GM21423 (cell line): ENCODE results near the gene TTLL6.

Source experiments
- ATAC-seq: cut with Tn5 transposase; IDR thresholded peaks from one replicate; pipeline ENCODE4 v1.9.1; 2021; ENCODE audit warnings: mild to moderate bottlenecking, moderate library complexity; ENCODE audit not compliant: unreplicated experiment

The TTLL6 gene

DNA sequence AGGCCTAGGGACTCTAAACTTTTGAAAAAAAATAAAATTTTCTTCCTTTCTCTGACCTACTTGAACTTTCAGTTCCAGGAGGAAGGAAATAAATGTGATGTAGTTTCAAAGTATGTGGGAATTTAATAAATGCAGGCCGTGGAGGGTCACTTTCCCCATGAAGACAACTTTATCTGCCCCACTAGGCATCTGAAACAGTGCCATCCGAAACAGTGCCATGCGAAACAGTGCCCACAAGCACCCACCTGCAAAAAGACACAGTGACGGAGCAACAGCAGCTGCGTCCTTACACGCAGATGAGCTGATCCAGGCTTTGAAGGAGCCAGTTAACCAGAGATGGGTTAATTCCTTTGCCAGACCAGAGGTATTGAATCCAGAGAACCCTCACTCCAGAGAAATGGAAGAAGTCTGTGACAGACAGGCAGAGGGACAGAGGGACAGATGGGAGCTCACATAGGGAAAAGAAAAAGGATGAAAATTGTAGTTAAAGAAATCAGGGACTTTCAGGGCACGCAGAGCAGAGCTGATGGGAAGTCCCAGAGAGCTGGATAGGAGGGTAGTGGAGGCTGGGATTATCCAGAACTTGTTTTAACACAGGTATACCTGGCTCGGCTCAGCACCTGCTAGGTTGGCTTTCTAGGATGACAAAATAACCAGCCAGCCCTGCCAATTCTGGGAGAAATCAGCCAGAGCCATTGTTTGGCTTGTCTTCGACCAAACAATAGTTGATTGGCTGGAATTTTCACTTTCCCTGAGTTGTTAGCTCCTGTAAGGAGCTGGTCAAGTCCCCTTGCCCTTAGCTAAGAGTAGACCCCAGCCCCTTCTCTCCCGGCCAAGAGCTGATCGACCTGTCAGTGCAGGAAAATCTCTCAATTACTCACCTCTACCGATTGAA is 71.4 kb downstream of the TTLL6 start:
- no peak for ATAC-seq

DNA sequence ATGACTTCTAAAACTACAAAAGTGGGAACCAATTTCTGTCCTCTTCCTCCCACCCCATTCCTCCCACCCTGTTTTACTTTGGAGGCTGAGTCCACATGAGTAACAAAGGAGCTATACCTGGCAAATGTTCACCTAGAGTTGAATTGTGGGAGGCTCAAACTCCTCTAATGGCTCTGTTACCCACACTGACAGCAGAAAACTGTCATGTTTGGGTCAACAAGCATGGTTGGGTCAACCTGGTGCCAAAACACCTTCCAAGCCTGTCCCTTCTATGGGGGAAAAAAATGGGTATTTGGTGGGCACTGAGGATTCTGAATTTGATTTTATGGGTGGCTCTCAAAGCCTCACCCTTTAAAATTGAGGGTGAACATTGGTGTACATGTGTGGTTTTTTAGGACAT is 76.5 kb downstream of the TTLL6 start:
- ATAC-seq = no peak

DNA sequence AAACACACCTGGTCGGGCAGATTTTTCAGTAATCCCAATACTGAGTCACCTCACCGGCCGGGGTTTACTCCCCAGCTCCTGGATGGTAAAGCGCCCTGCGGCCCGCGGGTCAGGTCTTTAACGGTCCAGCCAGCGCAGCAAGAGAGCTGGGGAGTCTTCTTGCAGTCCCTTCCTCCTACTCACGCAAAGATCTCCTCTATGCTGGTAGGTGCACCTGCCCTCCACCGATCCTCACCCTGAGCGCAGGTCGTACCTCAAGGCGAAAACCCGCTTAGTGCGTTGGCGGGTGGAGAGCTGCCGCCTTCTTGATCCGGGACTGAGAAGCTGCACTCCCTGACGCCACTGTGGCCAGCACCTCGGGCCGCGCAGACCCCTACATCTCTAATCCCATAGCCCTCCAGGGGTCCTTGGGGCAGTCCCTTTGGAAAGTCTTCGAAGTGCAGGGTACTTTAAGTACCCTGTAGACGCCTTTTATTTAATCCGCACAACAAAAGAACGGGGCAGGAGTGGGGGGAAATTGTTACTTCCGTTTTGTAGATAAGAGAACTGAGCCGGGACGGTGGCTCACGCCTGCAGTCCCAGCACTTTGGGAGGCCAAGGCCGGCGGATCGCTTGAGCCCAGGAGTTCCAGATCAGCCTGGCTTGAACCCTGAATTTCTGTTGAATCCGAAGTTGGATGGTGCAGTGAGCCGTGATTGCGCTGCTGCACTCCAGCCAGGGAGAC is 78.1 kb downstream of the TTLL6 start:
- no peak for ATAC-seq

DNA sequence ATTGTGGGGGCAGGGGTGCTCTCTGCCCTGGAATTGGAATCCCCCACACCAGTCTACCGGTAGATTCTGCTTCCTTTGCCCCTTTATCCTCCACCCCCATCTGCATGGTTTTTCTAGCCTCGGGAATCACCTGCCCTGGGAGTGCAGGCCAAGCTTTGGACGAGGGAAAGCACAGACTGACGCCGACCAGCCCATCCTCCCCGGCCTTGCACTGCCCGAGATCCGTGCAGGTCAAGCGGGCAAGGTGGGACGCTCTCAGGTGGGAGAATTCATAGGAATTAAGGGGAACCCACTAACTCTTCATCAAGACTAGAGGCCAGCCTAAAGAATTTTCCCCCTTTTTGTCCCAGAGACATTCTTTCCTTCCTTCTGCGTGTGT is 78.6 kb downstream of the TTLL6 start:
- ATAC-seq = no peak

DNA sequence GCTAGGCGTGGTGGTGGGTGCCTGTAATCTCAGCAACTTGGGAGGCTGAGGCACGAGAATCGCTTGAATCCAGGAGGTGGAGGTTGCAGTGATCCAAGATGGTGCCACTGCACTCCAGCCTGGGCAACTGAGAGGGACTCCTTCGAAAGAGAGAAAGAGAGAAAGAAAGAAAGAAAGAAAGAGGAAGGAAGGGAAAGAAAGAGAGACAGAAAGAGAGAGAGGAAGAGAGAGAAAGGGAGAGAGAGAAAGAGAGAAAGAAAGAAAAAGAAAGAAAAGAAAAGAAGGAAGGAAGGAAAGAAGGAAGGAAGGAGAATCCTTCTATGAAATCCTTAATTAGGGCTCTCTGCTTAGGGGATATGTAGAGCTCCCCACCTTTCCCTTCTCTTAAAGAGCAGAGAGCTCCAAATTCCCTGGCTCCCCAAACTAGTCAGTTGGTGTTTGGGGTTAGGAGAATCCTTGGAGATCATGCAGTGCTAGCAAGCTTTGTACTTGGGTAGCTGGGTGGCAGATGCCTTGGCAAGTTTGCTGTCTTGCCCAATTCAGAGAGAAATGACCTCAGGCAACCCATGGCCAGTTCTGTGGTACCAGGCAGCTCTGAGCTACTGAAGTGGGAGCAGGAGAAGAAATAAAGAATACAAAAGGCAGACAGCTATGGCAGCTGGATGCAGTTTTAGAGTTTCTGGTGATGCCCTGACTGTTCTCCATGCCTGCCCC is 79.5 kb downstream of the TTLL6 start:
- no peak for ATAC-seq

DNA sequence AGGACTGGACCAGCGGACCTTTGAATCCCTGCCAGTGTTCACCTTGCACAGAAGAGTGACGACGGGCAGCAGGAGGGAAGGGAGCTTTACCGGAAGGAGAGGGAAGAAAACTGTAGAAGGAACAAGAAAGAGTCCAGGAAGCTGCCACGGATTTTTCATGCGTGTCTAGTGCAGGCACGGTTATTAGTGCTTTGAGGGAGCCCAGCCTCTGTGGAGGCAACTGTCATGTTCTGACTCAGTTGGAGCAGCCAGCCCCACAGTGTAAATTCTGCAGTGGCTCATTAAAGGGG is 82.0 kb downstream of the TTLL6 start:
- ATAC-seq = no peak

DNA sequence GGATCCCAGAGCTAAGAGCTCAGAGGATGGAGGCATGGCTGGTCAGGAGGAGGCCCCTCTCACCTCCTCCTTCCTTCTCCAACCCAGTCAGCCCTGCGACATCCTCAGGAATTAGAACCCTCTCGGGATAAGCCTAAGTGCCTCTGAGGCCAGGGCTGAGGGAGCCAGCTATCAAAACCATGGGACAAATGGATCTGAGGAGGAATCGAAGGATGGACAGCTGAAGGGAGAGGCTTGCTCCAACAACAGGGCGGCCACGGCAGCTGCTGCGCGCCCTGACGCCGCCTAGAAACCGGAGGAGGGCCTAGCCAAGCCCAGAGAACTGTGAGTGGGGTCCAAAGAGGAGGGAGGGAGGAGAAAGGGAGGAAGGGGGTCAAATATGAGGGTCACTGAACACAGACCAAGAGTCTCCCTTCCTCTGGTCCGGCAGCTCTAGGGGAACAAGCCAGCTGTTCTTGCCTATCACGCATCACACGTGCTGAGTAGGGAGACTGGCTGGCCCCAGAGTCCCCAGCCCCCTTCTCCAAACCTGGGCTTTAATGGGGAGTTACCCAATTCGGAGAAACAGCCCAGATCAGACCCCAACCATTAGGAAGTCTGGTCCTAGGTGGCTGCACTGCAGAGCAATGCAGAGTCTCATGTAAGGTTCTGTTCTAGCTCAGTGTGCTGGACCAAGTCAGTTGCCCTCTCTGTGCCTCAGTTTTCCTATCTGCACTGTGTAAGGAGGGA is 82.5 kb downstream of the TTLL6 start:
- no peak for ATAC-seq

DNA sequence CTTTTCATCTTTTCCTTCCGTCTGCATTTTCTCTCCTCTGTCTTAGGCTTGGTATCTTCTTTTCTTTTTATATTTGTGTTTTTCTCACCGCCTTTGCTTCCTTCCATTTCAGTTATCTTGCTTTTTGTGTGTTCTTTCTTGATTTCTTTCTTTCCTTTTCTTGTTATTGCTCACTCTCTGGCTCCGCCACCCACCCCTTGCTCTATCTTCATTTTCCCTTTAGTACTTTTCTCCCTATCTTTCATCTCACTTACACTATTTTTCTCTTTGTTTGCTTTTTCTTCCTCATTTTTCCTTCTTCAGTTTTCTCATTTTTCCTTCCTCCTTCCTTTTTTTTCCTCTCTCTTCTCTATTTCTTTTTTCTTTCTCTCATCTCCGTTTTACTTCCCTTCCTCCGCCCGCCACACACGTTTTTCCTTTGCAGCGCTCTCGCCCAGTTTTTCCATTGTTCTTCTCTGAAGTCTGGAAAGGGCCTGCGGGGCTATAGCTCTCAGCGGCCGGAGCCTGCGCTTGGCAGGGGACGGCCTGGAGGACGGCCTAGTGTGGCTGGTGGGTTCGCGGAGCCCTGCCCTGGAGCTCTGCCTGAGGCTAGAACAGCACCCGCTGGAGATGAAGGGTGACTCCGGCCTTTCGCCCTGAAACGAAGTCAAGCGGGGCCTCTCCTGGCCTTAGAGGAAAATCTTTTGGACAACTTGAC is 83.2 kb downstream of the TTLL6 start:
- no peak for ATAC-seq

DNA sequence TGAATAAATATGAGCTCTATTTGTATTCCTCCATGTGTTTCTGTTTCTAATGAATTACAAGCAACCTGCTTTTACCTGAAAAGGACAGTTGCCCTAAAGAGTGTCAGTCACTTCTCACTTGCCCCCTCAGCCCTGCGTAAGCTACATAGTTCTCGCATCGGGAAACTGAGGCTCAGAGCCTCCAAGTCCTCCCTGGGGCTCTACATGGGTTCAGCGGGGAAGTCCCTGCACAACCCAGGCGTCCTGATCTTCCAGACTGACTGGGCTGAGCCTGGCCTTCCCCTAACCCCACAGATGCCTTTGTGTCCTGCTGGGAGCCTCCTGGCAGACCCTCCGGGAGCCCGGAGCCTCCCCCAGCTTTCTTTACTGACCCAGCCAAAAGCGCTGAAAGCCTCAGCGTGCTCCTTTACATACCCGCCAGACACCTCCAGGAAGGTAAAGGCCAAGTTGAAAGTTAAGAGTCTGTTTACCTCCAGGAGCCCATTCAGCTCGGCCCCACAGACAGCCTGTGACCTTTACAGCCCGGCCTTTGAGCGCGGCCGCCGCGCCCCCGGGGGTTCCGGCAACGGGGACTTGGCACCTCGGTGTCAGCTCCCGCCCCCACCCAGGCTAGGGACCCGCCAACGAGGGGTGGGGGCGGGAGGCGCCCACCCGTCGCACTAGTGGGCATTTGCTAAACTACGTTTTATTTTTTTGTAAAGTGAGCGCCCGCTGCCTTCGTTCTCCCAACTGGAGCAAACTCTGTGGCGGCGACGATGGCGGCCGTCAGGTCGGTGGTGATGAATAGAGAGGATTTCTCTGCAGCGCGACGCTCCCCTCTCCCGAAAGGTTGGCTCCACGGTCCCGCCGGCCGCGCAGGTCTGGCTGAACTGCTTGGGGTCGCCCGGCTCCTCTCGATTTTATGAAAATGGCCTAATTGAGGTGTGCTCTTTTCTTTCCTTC is 84.1 kb downstream of the TTLL6 start:
- ATAC-seq = no peak

DNA sequence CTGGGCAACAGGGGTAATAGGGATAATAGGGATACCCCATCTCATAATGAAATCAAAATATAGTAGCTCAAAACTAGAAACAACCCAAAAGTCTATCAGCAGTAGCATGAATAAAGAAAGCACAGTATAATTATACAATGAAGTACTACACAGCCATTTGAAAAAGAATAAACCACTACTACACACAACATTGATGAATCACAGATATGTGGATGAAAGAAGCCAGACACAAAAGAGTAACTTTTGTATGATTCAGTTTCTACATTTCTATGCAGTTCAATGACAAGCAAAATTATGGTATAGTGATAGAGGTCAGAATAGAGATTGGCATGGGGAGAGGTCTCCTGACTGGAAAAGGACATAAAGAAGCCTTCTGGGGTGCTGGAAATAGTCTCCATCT is 85.7 kb downstream of the TTLL6 start:
- ATAC-seq = no peak

DNA sequence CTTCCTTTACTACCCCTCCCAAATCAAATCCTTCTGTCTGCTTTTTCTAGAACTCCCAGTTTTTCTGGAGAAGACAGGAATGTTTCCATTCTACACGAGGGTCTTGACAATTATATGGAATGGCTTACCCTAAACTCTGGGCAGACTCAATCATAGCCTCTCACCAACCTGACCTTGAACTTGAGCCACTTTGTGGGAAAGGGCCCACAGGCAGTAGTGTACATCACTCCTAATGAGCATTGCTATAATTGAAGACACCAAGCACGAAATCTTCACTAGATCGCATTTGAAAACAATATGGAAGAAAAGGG is 86.8 kb downstream of the TTLL6 start:
- no peak for ATAC-seq

DNA sequence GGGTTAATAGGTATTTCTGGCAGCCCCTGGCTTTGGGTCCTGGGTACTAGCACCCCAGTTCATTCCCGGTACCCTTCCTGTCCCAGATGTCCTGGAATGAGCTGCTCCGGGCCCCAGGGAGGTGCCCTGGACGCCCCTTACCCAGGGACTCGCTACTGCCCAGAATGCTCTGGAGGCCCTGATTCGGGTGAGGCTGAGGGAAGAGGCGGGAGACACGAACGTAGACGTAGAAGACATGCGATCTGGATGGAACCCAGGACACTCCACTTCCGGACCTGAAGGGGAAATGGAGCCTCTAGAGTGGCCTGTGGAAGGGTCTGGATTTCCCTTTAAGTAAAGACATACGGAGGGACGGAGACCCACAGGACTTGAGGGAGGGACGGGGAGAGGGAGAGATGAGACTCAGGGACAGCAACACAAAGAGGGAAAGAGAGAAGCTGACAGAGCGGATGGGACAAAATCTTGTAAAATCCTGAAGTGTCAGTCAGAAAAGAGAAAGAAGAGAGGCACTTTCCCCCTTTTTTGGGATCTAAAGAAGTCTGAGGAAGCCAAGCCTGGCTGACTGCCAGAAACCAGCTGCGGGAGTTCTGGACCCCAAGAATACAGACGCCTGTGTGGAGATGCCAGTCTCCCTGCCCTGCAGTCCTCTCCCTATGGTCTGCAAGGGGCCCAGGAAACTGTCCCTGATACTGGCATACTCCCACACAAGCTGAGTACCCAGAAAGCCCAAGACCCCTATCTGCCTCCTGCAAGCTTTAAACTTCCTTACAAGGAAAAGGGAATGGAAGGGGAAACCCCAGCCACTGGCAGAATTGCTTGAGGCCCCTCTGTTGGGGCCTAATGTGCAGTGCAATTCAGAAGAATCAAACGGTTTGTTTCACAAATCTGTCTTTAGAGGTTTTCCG is 87.4 kb downstream of the TTLL6 start:
- no peak for ATAC-seq

DNA sequence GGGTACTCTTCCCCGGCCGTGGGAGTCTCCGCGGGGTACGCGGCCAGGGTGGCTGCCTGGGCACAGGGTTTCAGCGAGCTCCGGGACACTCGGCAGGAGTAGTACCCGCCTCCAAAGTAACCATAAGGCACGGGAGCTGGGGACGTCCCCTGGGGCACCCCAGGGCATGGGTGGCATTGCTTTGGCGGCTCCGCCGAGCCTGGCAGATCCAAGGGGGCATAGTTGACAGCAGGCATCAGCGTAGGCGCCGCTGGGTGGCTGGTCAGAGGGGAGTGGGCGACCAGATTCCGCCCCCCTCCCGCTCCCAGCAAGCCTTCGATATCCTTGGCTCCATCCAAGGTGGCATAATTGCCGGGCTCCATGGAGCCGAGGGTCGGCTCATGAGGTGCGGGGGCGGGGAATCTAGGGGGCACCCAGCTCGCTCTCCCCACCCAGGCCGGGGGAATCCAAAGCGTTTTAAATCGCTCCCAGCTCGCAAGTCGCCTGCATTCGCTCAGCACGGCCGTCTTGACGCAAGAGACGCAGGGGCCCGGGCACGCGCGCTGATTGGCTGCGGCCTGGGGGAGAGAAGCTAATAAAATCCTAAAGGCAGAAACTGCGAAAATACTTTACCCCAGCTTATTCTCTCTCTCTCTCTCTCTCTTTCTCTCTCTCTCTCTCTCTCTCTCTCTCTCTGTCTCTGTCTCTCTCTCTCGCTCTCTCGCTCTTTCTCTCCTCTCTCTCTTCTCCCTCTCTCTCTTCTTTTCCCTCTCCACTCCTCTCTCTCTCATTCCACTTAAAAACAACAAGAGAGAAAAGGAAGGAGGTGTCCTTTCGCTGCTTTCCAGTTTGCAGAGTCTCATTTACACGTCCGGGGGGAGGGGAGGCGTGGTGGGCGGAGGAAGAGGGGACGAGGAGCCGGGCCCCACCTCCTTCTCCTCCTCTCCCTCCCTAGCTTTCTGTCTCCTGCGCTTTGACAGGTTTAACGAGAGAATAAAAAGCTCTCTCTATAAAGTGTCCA is 88.5 kb downstream of the TTLL6 start, which contains the start of gene HOXB13:
TSS of gene HOXB13 (minus strand) at position 519 of the 1,000 bp plus-strand sequence. CDS start at position 362, 157 bp downstream.
- ATAC-seq = no peak

DNA sequence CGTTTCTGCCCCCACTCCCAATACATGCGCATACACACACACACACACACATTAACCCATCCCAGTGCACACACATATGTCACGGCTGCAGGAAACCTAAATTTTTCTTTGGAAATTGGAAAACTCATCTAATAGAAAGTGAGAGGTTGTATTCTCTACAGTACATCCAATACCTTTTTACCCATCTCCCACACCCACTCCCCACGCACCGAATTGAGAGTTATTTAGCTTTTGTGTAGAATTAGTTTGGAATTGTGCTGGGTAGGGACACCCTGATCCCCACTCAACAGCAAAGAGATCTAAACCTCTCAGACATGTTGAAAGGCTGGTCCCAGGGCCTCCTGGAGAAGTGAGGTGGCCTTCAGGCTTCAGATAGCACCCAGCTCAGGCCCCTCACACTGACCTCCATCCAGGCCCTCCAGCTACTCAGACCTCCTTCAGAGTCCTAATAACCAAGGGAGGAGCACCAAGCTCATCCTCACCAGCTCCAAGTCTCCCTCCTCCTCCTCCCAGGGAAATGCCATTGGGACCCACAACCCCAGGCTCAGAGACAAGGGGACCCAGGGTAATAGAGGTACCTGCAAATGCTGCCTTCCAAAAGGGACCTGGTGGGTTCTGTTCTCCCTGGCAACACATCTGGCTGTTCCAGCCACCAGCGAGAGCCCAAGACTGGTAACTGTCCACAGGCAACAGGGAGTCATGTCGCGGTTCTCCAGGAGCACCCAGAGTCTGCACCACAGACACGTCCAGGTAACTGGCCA is 89.4 kb downstream of the TTLL6 start:
- no peak for ATAC-seq

DNA sequence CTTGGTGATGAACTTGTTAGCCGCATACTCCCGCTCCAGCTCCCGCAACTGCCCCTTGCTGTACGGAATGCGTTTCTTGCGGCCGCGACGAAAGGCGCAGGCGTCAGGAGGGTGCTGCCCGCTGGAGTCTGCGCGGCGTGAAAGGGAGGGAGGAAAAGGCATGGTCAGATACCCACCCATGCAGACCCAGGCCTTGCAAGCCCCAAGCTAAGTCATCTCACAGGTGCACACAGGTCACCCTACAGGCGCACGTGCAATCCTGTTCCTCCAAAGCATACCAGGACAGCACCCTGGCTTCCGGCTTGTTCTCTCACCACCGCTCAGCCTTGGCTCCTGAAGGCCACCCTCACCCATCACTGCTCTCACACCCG is 90.1 kb downstream of the TTLL6 start:
- no peak for ATAC-seq

DNA sequence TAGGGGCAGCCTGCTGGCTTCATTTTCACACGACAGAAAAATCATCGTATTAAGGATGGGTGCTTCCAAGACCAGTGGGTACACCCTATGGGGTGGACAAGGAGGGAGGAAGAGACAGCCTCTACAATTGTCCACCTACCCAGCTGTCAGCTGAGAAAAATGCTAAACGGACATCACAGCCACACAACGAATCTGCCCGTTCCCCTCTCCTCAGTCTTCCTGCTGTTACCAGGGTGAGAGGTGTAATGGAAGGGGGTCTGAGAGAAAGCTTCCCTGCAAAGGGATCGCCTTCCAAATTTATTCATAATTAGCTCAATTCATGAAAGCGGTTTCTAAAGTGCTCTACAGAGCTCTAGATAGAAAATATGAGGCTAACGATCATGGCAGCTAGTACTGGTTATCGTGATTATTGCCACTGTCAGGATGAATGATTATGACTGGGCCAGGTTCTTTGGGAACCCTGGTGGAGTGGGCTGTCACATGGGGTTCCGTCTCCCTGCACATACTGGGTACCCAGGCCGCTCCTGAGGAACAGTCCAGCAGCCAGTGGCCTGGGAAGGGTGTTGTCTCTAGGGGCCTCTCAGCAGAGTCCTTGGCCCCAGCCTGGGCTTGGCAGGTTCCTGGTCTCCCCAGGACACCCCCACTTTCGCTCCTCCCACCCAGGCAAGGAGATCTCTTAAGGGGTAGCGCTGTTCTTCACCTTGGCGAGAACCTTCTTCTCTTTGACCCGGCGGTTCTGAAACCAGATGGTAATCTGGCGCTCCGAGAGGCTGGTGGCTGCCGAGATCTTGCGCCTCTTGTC is 90.7 kb downstream of the TTLL6 start:
- ATAC-seq = no peak
